Smooth muscle cell (in vitro differentiated cells): ENCODE data around the gene GALNT8. TPM values are rescaled to one million over a fixed set of nuclear protein-coding genes. Genes with fewer than 3 reads are reported as not detected.

Source experiments
- DNase-seq: peaks from one replicate; lab custom pipeline; 2025; ENCODE audit not compliant: unreplicated experiment; lab: John Stamatoyannopoulos, UW
- H2AFZ ChIP-seq: fragments of 200-600 bp; sonication (generic); 2 replicates; pipeline ENCODE4 v1.6.0; 2016; ENCODE audit warnings: antibody characterized with exemption, low read depth, mild to moderate bottlenecking
- H3F3A ChIP-seq: fragments of 200-600 bp; sonication (generic); 2 replicates; pipeline ENCODE4 v1.6.0; 2017; ENCODE audit warnings: antibody characterized with exemption, low read depth
- H3K27ac ChIP-seq: fragments of 200-600 bp; sonication (generic); 2 replicates; pipeline ENCODE4 v1.5.1; 2016; ENCODE audit warnings: low read depth, mild to moderate bottlenecking
- H3K27me3 ChIP-seq: fragments of 200-600 bp; sonication (generic); 2 replicates; pipeline ENCODE4 v1.6.1; 2016; ENCODE audit warnings: low read depth, mild to moderate bottlenecking
- H3K36me3 ChIP-seq: fragments of 200-600 bp; sonication (generic); 2 replicates; pipeline ENCODE4 v1.5.1; 2016; ENCODE audit warnings: low read depth
- H3K4me1 ChIP-seq: fragments of 200-600 bp; sonication (generic); 2 replicates; pipeline ENCODE4 v1.5.1; 2016; ENCODE audit warnings: low read depth
- H3K4me2 ChIP-seq: fragments of 200-600 bp; sonication (generic); 2 replicates; pipeline ENCODE4 v1.6.0; 2016; ENCODE audit warnings: mild to moderate bottlenecking
- H3K4me3 ChIP-seq: fragments of 200-600 bp; sonication (generic); 2 replicates; pipeline ENCODE4 v1.5.1; 2016; ENCODE audit warnings: mild to moderate bottlenecking
- H3K79me2 ChIP-seq: fragments of 200-600 bp; sonication (generic); 2 replicates; pipeline ENCODE4 v1.6.0; 2016; ENCODE audit warnings: low read depth, mild to moderate bottlenecking
- H3K9ac ChIP-seq: fragments of 200-600 bp; sonication (generic); 2 replicates; pipeline ENCODE4 v1.6.0; 2016; ENCODE audit warnings: low read depth
- H3K9me3 ChIP-seq: fragments of 200-600 bp; sonication (generic); replicated peaks from 2 replicates; pipeline ENCODE4 v1.5.1; 2016; ENCODE audit warnings: low read depth
- H4K20me1 ChIP-seq: fragments of 200-600 bp; sonication (generic); 2 replicates; pipeline ENCODE4 v1.6.0; 2016; ENCODE audit warnings: low read depth
- CTCF ChIP-seq: fragments of 200-600 bp; sonication (generic); IDR thresholded peaks from 2 replicates; pipeline ENCODE4 v1.5.1; 2017; ENCODE audit warnings: borderline replicate concordance, mild to moderate bottlenecking, antibody characterized with exemption; ENCODE audit not compliant: insufficient read depth, poor library complexity, severe bottlenecking
- WGBS: methylation state at CpG from one replicate; pipeline ENCODE4 v1.1.7; 2016; ENCODE audit warnings: low lambda C conversion rate; 5-methylcytosine and 5-hydroxymethylcytosine counted together
- polyA plus RNA-seq: library from polyadenylated mRNA; unstranded; fragments of >200 nt; fragmentation: Nextera tagmentation; extraction: Ambion mirVana; gene quantifications from 2 replicates; pipeline ENCODE4 v1.2.1, GENCODE V29; 2016
- total RNA-seq: library from RNA; depleted of rRNA; stranded (reverse); fragments of >200 nt; gene quantifications from 2 replicates; pipeline ENCODE4 v1.2.3, GENCODE V29; 2014

Gene GALNT8
- total and polyA plus RNA-seq, 2 experiments from 2014 or later = 2.7 to 4.1 TPM

GRCh38 chr12:4736091-4736490 lies 15.9 kb downstream of the GALNT8 start:
- Histone ChIP-seq H3K9me3 (no peaks in the 10 kb centered on the region), H3F3A (no peaks in the 10 kb centered on the region), H3K27me3 (no peaks in the 10 kb centered on the region), H3K4me2 (no peak overlapping the region), H3K9ac (no peak overlapping the region), H3K79me2 (no peaks in the 10 kb centered on the region), H3K27ac (no peak overlapping the region), H4K20me1 (no peaks in the 10 kb centered on the region), H3K4me3 (no peak overlapping the region), H3K4me1 (no peaks in the 10 kb centered on the region), H2AFZ (no peak overlapping the region), H3K36me3 (no peaks in the 10 kb centered on the region)
- no peak for TF ChIP-seq CTCF
- 67% methylated on average over 1 of the region's 1 CpG for WGBS
- no peak for DNase-seq

- Histone ChIP-seq H3K36me3 (no peaks in the 10 kb centered on the region), H3K27ac (no peak overlapping the region), H4K20me1 (no peaks in the 10 kb centered on the region), H3K4me1 (no peaks in the 10 kb centered on the region), H3K9me3 (no peaks in the 10 kb centered on the region), H3K79me2 (no peaks in the 10 kb centered on the region), H3K4me3 (no peak overlapping the region), H3K4me2 (no peak overlapping the region), H3F3A (no peaks in the 10 kb centered on the region), H3K27me3 (no peaks in the 10 kb centered on the region), H3K9ac (no peak overlapping the region), H2AFZ (no peak overlapping the region)
- no peak for TF ChIP-seq CTCF
- 91% methylated on average over 4 of the region's 4 CpGs for WGBS
- no peak for DNase-seq
Measured at GRCh38 chr12:4738541-4738940, 18.3 kb downstream of the GALNT8 start.

- Histone ChIP-seq H4K20me1 (no peaks in the 10 kb centered on the region), H3K4me1 (peaks cover 8% of the 10 kb centered on the region), H3K27ac (no peak overlapping the region), H3K9ac (no peak overlapping the region), H3K79me2 (no peaks in the 10 kb centered on the region), H3K9me3 (no peaks in the 10 kb centered on the region), H3K4me2 (no peak overlapping the region), H2AFZ (no peak overlapping the region), H3K4me3 (no peak overlapping the region), H3K36me3 (no peaks in the 10 kb centered on the region), H3K27me3 (no peaks in the 10 kb centered on the region), H3F3A (no peaks in the 10 kb centered on the region)
- 89% methylated on average over 15 of the region's 15 CpGs for WGBS
- TF ChIP-seq CTCF = no peak
- no peak for DNase-seq
Measured at GRCh38 chr12:4742416-4742970, 22.3 kb downstream of the GALNT8 start.

- no peak for TF ChIP-seq CTCF
- Histone ChIP-seq H3K36me3 (no peaks in the 10 kb centered on the region), H4K20me1 (no peaks in the 10 kb centered on the region), H3K4me3 (no peak overlapping the region), H3K27ac (no peak overlapping the region), H3F3A (no peaks in the 10 kb centered on the region), H3K79me2 (no peaks in the 10 kb centered on the region), H3K4me1 (peaks cover 8% of the 10 kb centered on the region), H3K9ac (no peak overlapping the region), H2AFZ (no peak overlapping the region), H3K9me3 (no peaks in the 10 kb centered on the region), H3K27me3 (no peaks in the 10 kb centered on the region), H3K4me2 (no peak overlapping the region)
- DNase-seq = no peak
- 88% methylated on average over 4 of the region's 4 CpGs for WGBS
Measured at GRCh38 chr12:4743046-4743445, 22.8 kb downstream of the GALNT8 start.
